Measurements from ENCODE around the gene CEP112. TPM values are rescaled to one million over a fixed set of nuclear protein-coding genes. Genes with fewer than 3 reads are reported as not detected.

Gene CEP112
- polyA plus RNA-seq, 1 donor (not counting 4 experiments of a cell fraction or from before 2014, with no cell fraction given) = 2.6 TPM

- Histone ChIP-seq H4K20me1 (ENCODE audit: control insufficient read depth, extremely low read depth, insufficient read depth, low read length) (no peaks in the 10 kb centered on the region), H3K9me3 (ENCODE audit: control insufficient read depth, low read depth, low read length) (no peaks in the 10 kb centered on the region), H3K4me2 (ENCODE audit: control insufficient read depth, extremely low read depth, insufficient read depth, low read depth, low read length) (no peak overlapping the region), H3K36me3 (ENCODE audit: control insufficient read depth in 2 of 2, extremely low read depth in 1 of 2, insufficient read depth in 2 of 2, low read length in 2 of 2) (no peaks in the 10 kb centered on the region), H3K27ac (ENCODE audit: control insufficient read depth, insufficient read depth, low read length) (no peak overlapping the region), H3K9me1 (ENCODE audit: control insufficient read depth, extremely low read depth, insufficient read depth, low read length) (no peaks in the 10 kb centered on the region), H2AFZ (ENCODE audit: control insufficient read depth, low read length) (no peak overlapping the region), H3K9ac (ENCODE audit: control insufficient read depth, extremely low read depth, insufficient read depth, low read length) (no peak overlapping the region), H3K4me1 (ENCODE audit: control insufficient read depth, extremely low read depth, insufficient read depth, low read length) (peaks cover 20% of the 10 kb centered on the region), H3K4me3 (ENCODE audit: control insufficient read depth in 2 of 3, extremely low read depth in 1 of 3, insufficient read depth in 2 of 3, low read depth in 1 of 3, low read length in 3 of 3) (no peak overlapping the region), H3K79me2 (ENCODE audit: control insufficient read depth, insufficient read depth, low read length) (no peaks in the 10 kb centered on the region), H3K27me3 (ENCODE audit: control insufficient read depth, extremely low read depth, insufficient read depth, low read length) (no peaks in the 10 kb centered on the region)
- TF ChIP-seq CTCF (optimal IDR thresholded peaks at IDR 0.05 in 1 of 3, IDR thresholded peaks at IDR 0.05 in 1 of 3, conservative IDR thresholded peaks at IDR 0.05 in 1 of 3; ENCODE audit: extremely low read depth in 1 of 3, insufficient read depth in 2 of 3, low read length in 3 of 3) = no peak
- no peak for TF ChIP-seq EZH2 (IDR thresholded peaks at IDR 0.05; ENCODE audit: low read length)
- FAIRE-seq = no peak
- dilution Hi-C loops (cut with MboI; ENCODE audit: extremely low pct_ligation_motif_present, low sequenced_read_pairs) = no loop called here
- DNase-seq (ENCODE audit: low read depth, low spot score) = no peak
Measured at GRCh38 chr17:65786479-65786878, 405.5 kb downstream of the CEP112 start.

- H2AFZ ChIP-seq (ENCODE audit: control insufficient read depth, low read length) = no peak overlapping the region
- TF ChIP-seq CTCF (optimal IDR thresholded peaks at IDR 0.05 in 1 of 3, IDR thresholded peaks at IDR 0.05 in 1 of 3, conservative IDR thresholded peaks at IDR 0.05 in 1 of 3; ENCODE audit: extremely low read depth in 1 of 3, insufficient read depth in 2 of 3, low read length in 3 of 3) = no peak
- TF ChIP-seq EZH2 (IDR thresholded peaks at IDR 0.05; ENCODE audit: low read length) = no peak
Measured at GRCh38 chr17:65785109-65785508, 406.8 kb downstream of the CEP112 start.

More at GRCh38 chr17:65785109-65785508, 406.8 kb downstream of the CEP112 start:
- H3K9me3 ChIP-seq (ENCODE audit: control insufficient read depth, low read depth, low read length) = no peaks in the 10 kb centered on the region
- peak overlapping the region; percentile 37 for H3K4me2 ChIP-seq (ENCODE audit: control insufficient read depth, extremely low read depth, insufficient read depth, low read depth, low read length)
- no peak overlapping the region for H3K4me3 ChIP-seq (ENCODE audit: control insufficient read depth in 2 of 3, extremely low read depth in 1 of 3, insufficient read depth in 2 of 3, low read depth in 1 of 3, low read length in 3 of 3)
- no peaks in the 10 kb centered on the region for H4K20me1 ChIP-seq (ENCODE audit: control insufficient read depth, extremely low read depth, insufficient read depth, low read length)
- H3K4me1 ChIP-seq (ENCODE audit: control insufficient read depth, extremely low read depth, insufficient read depth, low read length) = peaks cover 20% of the 10 kb centered on the region
- dilution Hi-C loops (cut with MboI; ENCODE audit: extremely low pct_ligation_motif_present, low sequenced_read_pairs) = no loop called here
- H3K79me2 ChIP-seq (ENCODE audit: control insufficient read depth, insufficient read depth, low read length) = no peaks in the 10 kb centered on the region
- peak overlapping the region; percentile 44 for H3K27ac ChIP-seq (ENCODE audit: control insufficient read depth, insufficient read depth, low read length)
- H3K9me1 ChIP-seq (ENCODE audit: control insufficient read depth, extremely low read depth, insufficient read depth, low read length) = no peaks in the 10 kb centered on the region
- H3K36me3 ChIP-seq (ENCODE audit: control insufficient read depth in 2 of 2, extremely low read depth in 1 of 2, insufficient read depth in 2 of 2, low read length in 2 of 2) = no peaks in the 10 kb centered on the region
- FAIRE-seq (peak; percentile 86), DNase-seq (ENCODE audit: low read depth, low spot score) (peak; percentile 26)
- no peaks in the 10 kb centered on the region for H3K27me3 ChIP-seq (ENCODE audit: control insufficient read depth, extremely low read depth, insufficient read depth, low read length)
- H3K9ac ChIP-seq (ENCODE audit: control insufficient read depth, extremely low read depth, insufficient read depth, low read length) = no peak overlapping the region

Data from keratinocyte (primary cell).